ENCODE measurements around the gene PIP4P1. TPM values are rescaled to one million over a fixed set of nuclear protein-coding genes. Genes with fewer than 3 reads are reported as not detected.

PIP4P1 gene
- total and polyA plus RNA-seq, 2 of the 13 experiments (the other 11 are each of a cell fraction or from before 2014, with no cell fraction given): 33.4 to 47.0 TPM

- TF ChIP-seq RNF219 (CRISPR knock-in tag; IDR thresholded peaks at IDR 0.05) (no peak), ZNF615 (CRISPR knock-in tag; IDR thresholded peaks at IDR 0.05; ENCODE audit: borderline replicate concordance) (no peak), MTF2 (CRISPR knock-in tag; IDR thresholded peaks at IDR 0.05; ENCODE audit: borderline replicate concordance) (peak; percentile 90; the same call in 1 of the 2 replicates), SMC3 (IDR thresholded peaks at IDR 0.05; ENCODE audit: low read length) (no peak), ZNF234 (CRISPR knock-in tag; conservative IDR thresholded peaks at IDR 0.05) (no peak), ZNF432 (CRISPR knock-in tag; IDR thresholded peaks at IDR 0.05; ENCODE audit: borderline replicate concordance) (no peak), ZIK1 (CRISPR knock-in tag; IDR thresholded peaks at IDR 0.05; ENCODE audit: borderline replicate concordance, low read depth) (no peak; the same call in 1 of the 2 replicates), ZNF784 (CRISPR knock-in tag; IDR thresholded peaks at IDR 0.05; ENCODE audit: borderline replicate concordance) (peak; percentile 69; the same call in 1 of the 2 replicates), KLF6 (CRISPR knock-in tag; IDR thresholded peaks at IDR 0.05) (0 out of 2 replicates have a peak, but pooled peaks have one; percentile 54), ZNF235 (CRISPR knock-in tag; IDR thresholded peaks at IDR 0.05; ENCODE audit: borderline replicate concordance) (no peak; the same call in 1 of the 2 replicates), CAMTA2 (CRISPR knock-in tag; IDR thresholded peaks at IDR 0.05; ENCODE audit: borderline replicate concordance) (0 out of 2 replicates have a peak, but pooled peaks have one; percentile 68), CCDC6 (CRISPR knock-in tag; IDR thresholded peaks at IDR 0.05) (0 out of 2 replicates have a peak, but pooled peaks have one; percentile 48), ZNF263 (CRISPR knock-in tag; IDR thresholded peaks at IDR 0.05) (peak; percentile 52), TCF12 (IDR thresholded peaks at IDR 0.05) (no peak), TCF12 (CRISPR knock-in tag; IDR thresholded peaks at IDR 0.05) (peak; percentile 78; the same call in 1 of the 2 replicates), JUND (CRISPR knock-in tag; IDR thresholded peaks at IDR 0.05) (peak; percentile 71; the same call in 1 of the 2 replicates), KLF13 (CRISPR knock-in tag; IDR thresholded peaks at IDR 0.05) (0 out of 2 replicates have a peak, but pooled peaks have one; percentile 42), TIGD3 (CRISPR knock-in tag; IDR thresholded peaks at IDR 0.05; ENCODE audit: borderline replicate concordance) (0 out of 2 replicates have a peak, but pooled peaks have one; percentile 75), IKZF1 (IDR thresholded peaks at IDR 0.05) (no peak), CSRNP1 (CRISPR knock-in tag; IDR thresholded peaks at IDR 0.05) (peak; percentile 93; the same call in 1 of the 2 replicates), NFE2L1 (CRISPR knock-in tag; IDR thresholded peaks at IDR 0.05; ENCODE audit: borderline replicate concordance) (no peak; the same call in 1 of the 2 replicates), JDP2 (CRISPR knock-in tag; IDR thresholded peaks at IDR 0.05; ENCODE audit: borderline replicate concordance) (no peak)
Observed at GRCh38 chr14:20469242-20469889, 8.1 kb upstream of the PIP4P1 start, which contains the start of gene PNP (continued).
